Measurements from ENCODE around the gene AQP3.
"Not testable (repeated sequence)": the region's sequence is repeated elsewhere in the genome, so short reads cannot be mapped to it uniquely, and the experiment has no call there.

AQP3 gene

GRCh38 chr9:33458444-33458843 lies 11.1 kb upstream of the AQP3 start:
- H3K4me2 ChIP-seq (ENCODE audit: low read length), result peak overlapping the region; percentile 24; the same call in 1 of the 2 replicates
- 0 out of 2 replicates have a peak overlapping the region, but pooled peaks have one; percentile 16 for H3K4me3 ChIP-seq (ENCODE audit: low read length)
- no peaks in the 10 kb centered on the region for H3K27me3 ChIP-seq (ENCODE audit: control insufficient read depth, low read length)
- H3K36me3 ChIP-seq (ENCODE audit: control insufficient read depth, low read length), result peaks cover 32% of the 10 kb centered on the region
- H3F3A ChIP-seq (ENCODE audit: control insufficient read depth, insufficient read depth), result no peaks in the 10 kb centered on the region
- no peaks in the 10 kb centered on the region for H3K79me2 ChIP-seq (ENCODE audit: control insufficient read depth, low read length)
- peaks cover 21% of the 10 kb centered on the region for H3K4me1 ChIP-seq (ENCODE audit: control insufficient read depth, low read length)
- TF ChIP-seq EZH2phosphoT487 (IDR thresholded peaks at IDR 0.05; ENCODE audit: borderline replicate concordance, low read length) (no peak), CTCF (IDR thresholded peaks at IDR 0.05; ENCODE audit: low read depth, low read length, poor library complexity, severe bottlenecking) (no peak)
- H3K27ac ChIP-seq (ENCODE audit: low read depth, low read length), result no peak overlapping the region
- H3K9me2 ChIP-seq (replicated peaks; ENCODE audit: control insufficient read depth, low read length), result no peaks in the 10 kb centered on the region
- H4K20me1 ChIP-seq (ENCODE audit: control insufficient read depth, insufficient read depth, low read depth, low read length), result no peaks in the 10 kb centered on the region
- H3K9me3 ChIP-seq (ENCODE audit: control insufficient read depth, insufficient read depth, low read length), result no peaks in the 10 kb centered on the region

GRCh38 chr9:33455945-33456344 lies 8.6 kb upstream of the AQP3 start:
- H3K4me2 ChIP-seq (ENCODE audit: low read length), result no peak overlapping the region
- no peaks in the 10 kb centered on the region for H4K20me1 ChIP-seq (ENCODE audit: control insufficient read depth, insufficient read depth, low read depth, low read length)
- H3K4me3 ChIP-seq (ENCODE audit: low read length), result no peak overlapping the region
- no peaks in the 10 kb centered on the region for H3K9me2 ChIP-seq (replicated peaks; ENCODE audit: control insufficient read depth, low read length)
- H3K9me3 ChIP-seq (ENCODE audit: control insufficient read depth, insufficient read depth, low read length), result no peaks in the 10 kb centered on the region
- no peak for TF ChIP-seq CTCF (IDR thresholded peaks at IDR 0.05; ENCODE audit: low read depth, low read length, poor library complexity, severe bottlenecking)
- no peak overlapping the region for H3K27ac ChIP-seq (ENCODE audit: low read depth, low read length)
- no peaks in the 10 kb centered on the region for H3K79me2 ChIP-seq (ENCODE audit: control insufficient read depth, low read length)
- H3F3A ChIP-seq (ENCODE audit: control insufficient read depth, insufficient read depth), result no peaks in the 10 kb centered on the region
- H3K27me3 ChIP-seq (ENCODE audit: control insufficient read depth, low read length), result no peaks in the 10 kb centered on the region
- peaks cover 8% of the 10 kb centered on the region for H3K36me3 ChIP-seq (ENCODE audit: control insufficient read depth, low read length)
- H3K4me1 ChIP-seq (ENCODE audit: control insufficient read depth, low read length), result peaks cover 33% of the 10 kb centered on the region

GRCh38 chr9:33455456-33455855 lies 8.1 kb upstream of the AQP3 start:
- peaks cover 33% of the 10 kb centered on the region for H3K4me1 ChIP-seq (ENCODE audit: control insufficient read depth, low read length)
- not testable (repeated sequence) for H4K20me1 ChIP-seq (ENCODE audit: control insufficient read depth, insufficient read depth, low read depth, low read length); H3K79me2 ChIP-seq (ENCODE audit: control insufficient read depth, low read length); H3K27me3 ChIP-seq (ENCODE audit: control insufficient read depth, low read length); H3K9me2 ChIP-seq (replicated peaks; ENCODE audit: control insufficient read depth, low read length); H3F3A ChIP-seq (ENCODE audit: control insufficient read depth, insufficient read depth); H3K4me3 ChIP-seq (ENCODE audit: low read length); H3K27ac ChIP-seq (ENCODE audit: low read depth, low read length); H3K4me2 ChIP-seq (ENCODE audit: low read length); H3K9me3 ChIP-seq (ENCODE audit: control insufficient read depth, insufficient read depth, low read length); H3K36me3 ChIP-seq (ENCODE audit: control insufficient read depth, low read length)

GRCh38 chr9:33454661-33455026 lies 7.3 kb upstream of the AQP3 start:
- not testable (repeated sequence) for H3K9me3 ChIP-seq (ENCODE audit: control insufficient read depth, insufficient read depth, low read length); H3K27ac ChIP-seq (ENCODE audit: low read depth, low read length); H3K4me3 ChIP-seq (ENCODE audit: low read length); H3K36me3 ChIP-seq (ENCODE audit: control insufficient read depth, low read length); H4K20me1 ChIP-seq (ENCODE audit: control insufficient read depth, insufficient read depth, low read depth, low read length); H3K79me2 ChIP-seq (ENCODE audit: control insufficient read depth, low read length); H3K9me2 ChIP-seq (replicated peaks; ENCODE audit: control insufficient read depth, low read length); H3K27me3 ChIP-seq (ENCODE audit: control insufficient read depth, low read length); H3F3A ChIP-seq (ENCODE audit: control insufficient read depth, insufficient read depth); H3K4me2 ChIP-seq (ENCODE audit: low read length)
- peaks cover 33% of the 10 kb centered on the region for H3K4me1 ChIP-seq (ENCODE audit: control insufficient read depth, low read length)

Data from DOHH2 (cell line).